Heart left ventricle (tissue), 13 donors: ENCODE results near the gene TRIM14.
"Not testable (repeated sequence)": the region's sequence is repeated elsewhere in the genome, so short reads cannot be mapped to it uniquely, and the experiment has no call there.

Experiments used
- CTCF ChIP-seq, 12 donors: fragments of 200-600 bp; sonication (generic) in 4 of 12; IDR thresholded peaks; one replicate each; pipeline versions ENCODE4 v1.5.0 to v1.8.0; 2018 to 2022; ENCODE audit warnings: antibody characterized with exemption in 12 of 12, mild to moderate bottlenecking in 5 of 12
- POLR2A ChIP-seq, 2 donors: fragments of 450-650 bp; IDR thresholded peaks; one replicate each; pipeline ENCODE4 v1.6.1; 2017; ENCODE audit warnings: antibody characterized with exemption in 2 of 2, mild to moderate bottlenecking in 2 of 2, moderate library complexity in 2 of 2
- donor health status: ischemic (EF 13 %, LVEDD 7.1; RV severe dilation, severe dysfunction).
- donor health status: DM: no; HTN: yes; CAD: no.
- donor health status: DM: no; HTN: no; CAD: no.
- donor health status: ischemic (EF 25% LVEDD 6.9; RV normal size, moderate dysfunction).
- donor health status: ischemic (EF 25% LVEDD 5.7; RV mildly dilated, moderate dysfunction).
- donor health status: ischemic (EF 35%, LVEDD 5.7; RV mildly dilated, moderate dysfunction).
- donor health status: nonischemic (EF 11% LVEDD 7.7; RV severe dilation, severe dysfunction).
- donor health status: DM: yes; HTN: yes; CAD: no.
- donor health status: PGD.
- donor health status: ischemic (EF 29% LVEDD 5.4; RV normal size, mild dysfunction).
- donor health status: nonischemic (EF 23%, LVEDD 6.1; RV moderate dilation, normal function).

GRCh38 chr9:98076514-98076890, 42.5 kb downstream of the TRIM14 start:
- TF ChIP-seq CTCF, POLR2A (IDR thresholded peaks at IDR 0.05): not testable (repeated sequence)
